Measurements from ENCODE around the gene RBM10.

DNA sequence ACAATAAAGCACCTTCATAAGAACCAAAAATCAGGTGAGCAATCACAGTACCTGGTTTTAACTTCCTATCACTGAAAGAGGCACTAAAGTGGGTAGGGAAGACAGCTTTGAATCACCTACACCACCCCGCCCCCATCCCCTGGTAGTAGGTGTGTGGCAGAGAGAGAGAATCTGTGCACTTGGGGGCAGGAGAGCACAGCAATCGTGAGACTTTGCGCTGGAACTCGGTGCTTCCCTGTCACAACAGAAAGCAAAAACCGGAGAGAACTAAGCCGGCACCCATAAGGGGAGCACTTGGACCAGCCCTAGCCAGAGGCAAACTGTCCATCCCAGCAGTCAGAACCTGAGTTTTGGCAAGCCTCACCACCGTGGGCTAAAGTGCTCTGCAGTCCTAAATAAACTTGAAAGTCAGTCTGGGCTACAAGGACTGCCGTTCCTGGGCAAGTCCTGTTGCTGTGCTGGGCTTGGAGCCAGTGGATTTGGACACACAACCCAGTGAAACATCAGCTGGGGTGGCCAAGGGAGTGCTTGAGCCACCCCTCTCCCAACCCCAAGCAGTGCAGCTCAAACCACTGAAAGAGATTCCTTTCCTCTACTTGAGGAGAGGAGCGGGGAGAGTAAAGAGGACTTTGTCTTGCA lies 32.6 kb upstream of the RBM10 start:
- TF ChIP-seq YY1 (IDR thresholded peaks at IDR 0.05; ENCODE audit: insufficient read depth, insufficient read length) (no peak), ZNF274 (IDR thresholded peaks at IDR 0.05; ENCODE audit: low read depth, low read length) (no peak)
